Endothelial cell of umbilical vein (primary cell): Measurements from ENCODE around the gene ACTMAP.

Source experiments
- EZH2 ChIP-seq: IDR thresholded peaks from 2 replicates; pipeline ENCODE4 v1.6.1; 2012; ENCODE audit warnings: borderline replicate concordance, low read depth, mild to moderate bottlenecking, moderate library complexity, low read length, inconsistent platforms; ENCODE audit not compliant: severe bottlenecking
- GATA2 ChIP-seq: IDR thresholded peaks from 2 replicates; pipeline ENCODE4 v1.7.0; 2011; ENCODE audit warnings: low read depth, mild to moderate bottlenecking, moderate library complexity, mixed read lengths, low read length; ENCODE audit not compliant: insufficient read length, insufficient read depth
- JUN ChIP-seq: IDR thresholded peaks from 2 replicates; pipeline ENCODE4 v1.6.1; 2011; ENCODE audit warnings: borderline replicate concordance, low read depth; ENCODE audit not compliant: insufficient read length, insufficient read depth
- MYC ChIP-seq: IDR thresholded peaks from one replicate; pipeline ENCODE4 v1.6.1; 2011; ENCODE audit warnings: mild to moderate bottlenecking, low read depth, low read length
- POLR2A ChIP-seq: IDR thresholded peaks from 2 replicates; pipeline ENCODE4 v1.6.1; 2012; ENCODE audit warnings: low read depth, mild to moderate bottlenecking, control low read depth, low read length
- POLR2AphosphoS5 ChIP-seq: IDR thresholded peaks from 2 replicates; pipeline ENCODE4 v1.6.1; 2012; ENCODE audit warnings: low read depth, mild to moderate bottlenecking, control low read depth, low read length, moderate library complexity; ENCODE audit not compliant: insufficient read depth
- TF ChIP-seq, protein P1 (sequence below), 2 donors: IDR thresholded peaks; 1 replicate in 1 of 2; 2 replicates in 1 of 2; pipeline ENCODE4 v1.5.1; 2011; ENCODE audit warnings: low read length in 2 of 2, mild to moderate bottlenecking in 2 of 2, moderate library complexity in 2 of 2, control low read depth in 1 of 2, inconsistent platforms in 1 of 2, low read depth in 1 of 2; ENCODE audit not compliant: insufficient read depth in 1 of 2; ENCODE audit errors: extremely low read depth in 1 of 2
- TF ChIP-seq, protein P2 (sequence below): IDR thresholded peaks from 2 replicates; pipeline ENCODE4 v1.6.1; 2011; ENCODE audit not compliant: insufficient read depth, insufficient read length

DNA sequence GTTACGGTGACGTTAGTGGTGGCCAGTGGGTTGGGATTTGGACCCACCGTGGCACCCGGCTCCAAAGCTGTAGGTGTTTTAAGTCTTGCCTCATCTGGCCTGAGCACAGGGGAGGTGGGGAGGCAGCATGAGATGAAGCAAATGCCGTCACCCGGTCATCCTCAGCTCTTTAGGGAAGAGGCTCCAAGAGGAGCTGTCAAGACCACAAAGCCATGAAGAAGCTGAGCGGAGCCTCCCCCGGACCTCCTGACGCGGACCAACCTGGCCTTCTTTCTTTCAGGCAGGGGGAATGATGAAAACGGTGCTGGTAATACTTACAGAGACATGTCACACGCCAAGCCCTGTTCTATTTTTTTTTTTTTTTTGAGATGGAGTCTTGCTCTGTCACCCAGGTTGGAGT, 7.4 kb downstream of the ACTMAP start:
- TF ChIP-seq, protein P1, sequence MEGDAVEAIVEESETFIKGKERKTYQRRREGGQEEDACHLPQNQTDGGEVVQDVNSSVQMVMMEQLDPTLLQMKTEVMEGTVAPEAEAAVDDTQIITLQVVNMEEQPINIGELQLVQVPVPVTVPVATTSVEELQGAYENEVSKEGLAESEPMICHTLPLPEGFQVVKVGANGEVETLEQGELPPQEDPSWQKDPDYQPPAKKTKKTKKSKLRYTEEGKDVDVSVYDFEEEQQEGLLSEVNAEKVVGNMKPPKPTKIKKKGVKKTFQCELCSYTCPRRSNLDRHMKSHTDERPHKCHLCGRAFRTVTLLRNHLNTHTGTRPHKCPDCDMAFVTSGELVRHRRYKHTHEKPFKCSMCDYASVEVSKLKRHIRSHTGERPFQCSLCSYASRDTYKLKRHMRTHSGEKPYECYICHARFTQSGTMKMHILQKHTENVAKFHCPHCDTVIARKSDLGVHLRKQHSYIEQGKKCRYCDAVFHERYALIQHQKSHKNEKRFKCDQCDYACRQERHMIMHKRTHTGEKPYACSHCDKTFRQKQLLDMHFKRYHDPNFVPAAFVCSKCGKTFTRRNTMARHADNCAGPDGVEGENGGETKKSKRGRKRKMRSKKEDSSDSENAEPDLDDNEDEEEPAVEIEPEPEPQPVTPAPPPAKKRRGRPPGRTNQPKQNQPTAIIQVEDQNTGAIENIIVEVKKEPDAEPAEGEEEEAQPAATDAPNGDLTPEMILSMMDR (IDR thresholded peaks at IDR 0.05; ENCODE audit: extremely low read depth in 1 of 2, insufficient read depth in 1 of 2, low read depth in 1 of 2, low read length in 2 of 2) = no peak
- TF ChIP-seq, protein P2, sequence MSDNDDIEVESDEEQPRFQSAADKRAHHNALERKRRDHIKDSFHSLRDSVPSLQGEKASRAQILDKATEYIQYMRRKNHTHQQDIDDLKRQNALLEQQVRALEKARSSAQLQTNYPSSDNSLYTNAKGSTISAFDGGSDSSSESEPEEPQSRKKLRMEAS = no peak
- TF ChIP-seq GATA2 = no peak
- TF ChIP-seq POLR2A = no peak
- no peak for TF ChIP-seq EZH2
- TF ChIP-seq POLR2AphosphoS5 = no peak
- TF ChIP-seq MYC = no peak
- TF ChIP-seq JUN = no peak
